ENCODE measurements around the gene KLHL29.

Gene KLHL29

DNA sequence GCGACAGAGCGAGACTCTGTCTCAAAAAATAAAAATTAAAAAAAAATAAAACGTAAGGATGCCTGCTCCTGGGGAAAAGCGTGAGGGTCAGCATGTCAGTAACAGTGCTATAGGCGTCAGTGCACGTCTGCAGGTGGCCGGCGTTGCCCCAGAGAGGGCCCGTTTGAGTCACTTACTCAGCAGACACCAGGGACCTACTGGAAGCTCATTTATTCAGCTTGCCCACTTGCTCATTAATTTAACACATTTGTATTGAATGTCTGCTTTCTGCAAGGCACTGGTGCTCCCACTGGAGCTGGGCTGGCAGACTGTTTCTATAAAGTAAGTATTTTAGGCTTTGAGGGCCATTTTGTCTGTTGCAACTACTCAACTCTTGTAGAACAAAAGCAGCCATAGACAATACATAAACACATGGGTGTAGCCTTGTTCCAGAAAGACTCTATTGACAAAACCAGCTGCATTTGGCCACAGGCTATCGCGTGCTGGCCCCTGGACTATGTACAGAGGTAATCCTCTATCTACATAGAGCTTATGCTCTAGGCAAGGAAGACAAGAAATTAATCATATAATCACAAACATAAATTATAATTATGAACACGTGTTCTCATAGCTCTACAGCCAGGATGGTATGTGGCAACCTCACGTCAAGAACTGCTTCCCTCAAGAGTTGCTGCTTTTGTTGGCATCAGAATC lies 73.2 kb downstream of the KLHL29 start:
- Histone ChIP-seq H3K4me3 (no peak overlapping the region), H3K27ac (no peak overlapping the region)
- DNase-seq (ENCODE audit: low spot score): peak; percentile 29
- TF ChIP-seq, protein P1, sequence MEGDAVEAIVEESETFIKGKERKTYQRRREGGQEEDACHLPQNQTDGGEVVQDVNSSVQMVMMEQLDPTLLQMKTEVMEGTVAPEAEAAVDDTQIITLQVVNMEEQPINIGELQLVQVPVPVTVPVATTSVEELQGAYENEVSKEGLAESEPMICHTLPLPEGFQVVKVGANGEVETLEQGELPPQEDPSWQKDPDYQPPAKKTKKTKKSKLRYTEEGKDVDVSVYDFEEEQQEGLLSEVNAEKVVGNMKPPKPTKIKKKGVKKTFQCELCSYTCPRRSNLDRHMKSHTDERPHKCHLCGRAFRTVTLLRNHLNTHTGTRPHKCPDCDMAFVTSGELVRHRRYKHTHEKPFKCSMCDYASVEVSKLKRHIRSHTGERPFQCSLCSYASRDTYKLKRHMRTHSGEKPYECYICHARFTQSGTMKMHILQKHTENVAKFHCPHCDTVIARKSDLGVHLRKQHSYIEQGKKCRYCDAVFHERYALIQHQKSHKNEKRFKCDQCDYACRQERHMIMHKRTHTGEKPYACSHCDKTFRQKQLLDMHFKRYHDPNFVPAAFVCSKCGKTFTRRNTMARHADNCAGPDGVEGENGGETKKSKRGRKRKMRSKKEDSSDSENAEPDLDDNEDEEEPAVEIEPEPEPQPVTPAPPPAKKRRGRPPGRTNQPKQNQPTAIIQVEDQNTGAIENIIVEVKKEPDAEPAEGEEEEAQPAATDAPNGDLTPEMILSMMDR (IDR thresholded peaks at IDR 0.05): no peak

DNA sequence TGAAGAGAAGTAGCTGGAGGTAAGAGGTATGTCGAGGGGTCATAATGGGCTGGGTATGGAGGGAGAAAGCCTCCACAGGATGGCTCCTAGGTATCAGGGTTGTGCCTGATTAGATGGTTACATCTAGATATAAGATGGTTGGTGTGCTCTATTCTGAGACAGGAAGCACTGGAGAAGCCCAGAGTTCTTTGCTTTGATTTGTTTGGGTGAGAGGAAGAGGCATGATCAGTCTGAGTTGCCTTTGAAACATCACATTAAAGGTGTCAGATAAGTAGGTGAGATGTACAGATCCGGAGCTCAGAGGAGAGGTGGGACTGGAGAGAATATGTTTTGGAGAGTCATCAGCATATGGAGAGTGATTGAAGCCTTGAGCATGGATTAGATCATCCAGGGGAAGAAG lies 74.1 kb downstream of the KLHL29 start:
- no peak overlapping the region for H3K27ac ChIP-seq
- DNase-seq (ENCODE audit: low spot score): peak; percentile 24
- H3K4me3 ChIP-seq: no peak overlapping the region
- TF ChIP-seq, protein P1 (IDR thresholded peaks at IDR 0.05): no peak

DNA sequence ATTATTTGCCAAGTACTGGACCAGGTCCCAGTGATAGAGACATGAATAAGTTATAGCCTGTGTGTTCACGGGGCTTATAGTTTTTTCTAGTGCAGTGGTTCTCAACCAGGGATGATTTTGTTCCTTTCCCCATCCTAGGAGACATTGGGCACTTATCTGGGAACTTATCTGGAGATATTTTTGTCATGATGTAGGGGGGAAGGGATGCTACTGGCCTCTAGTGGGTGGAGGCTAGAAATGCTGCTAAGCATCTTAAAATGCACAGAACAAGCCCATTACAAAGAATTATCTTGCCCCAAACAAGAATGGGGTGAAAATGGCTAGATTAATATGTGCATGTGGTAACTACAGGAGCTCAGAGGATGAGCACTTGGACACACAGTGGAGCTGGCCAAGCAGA lies 75.2 kb downstream of the KLHL29 start:
- no peak overlapping the region for H3K4me3 ChIP-seq
- H3K27ac ChIP-seq: no peak overlapping the region
- TF ChIP-seq, protein P1 (IDR thresholded peaks at IDR 0.05): no peak
- peak; percentile 28 for DNase-seq (ENCODE audit: low spot score)

DNA sequence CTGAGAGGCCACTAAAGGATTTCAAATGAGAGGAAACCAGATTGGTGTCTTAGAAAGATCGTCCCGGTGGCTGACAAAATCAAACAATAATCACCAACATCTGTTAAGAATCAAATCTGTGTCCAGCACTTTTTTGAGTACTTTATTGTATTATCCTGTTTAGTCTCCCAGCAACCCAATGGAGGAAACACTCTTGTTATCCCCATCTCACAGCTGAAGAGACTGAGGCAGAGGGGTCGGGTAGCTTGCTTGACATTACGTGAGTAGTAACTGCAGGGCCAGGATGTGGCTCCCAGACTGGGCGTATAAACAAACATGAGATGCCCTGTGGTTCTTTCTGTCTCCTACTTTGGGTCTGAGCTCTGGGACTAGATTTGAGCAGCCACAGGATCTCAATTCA lies 76.0 kb downstream of the KLHL29 start:
- TF ChIP-seq, protein P1 (IDR thresholded peaks at IDR 0.05): no peak
- Histone ChIP-seq H3K27ac (no peak overlapping the region), H3K4me3 (no peak overlapping the region)
- DNase-seq (ENCODE audit: low spot score): peak; percentile 22

DNA sequence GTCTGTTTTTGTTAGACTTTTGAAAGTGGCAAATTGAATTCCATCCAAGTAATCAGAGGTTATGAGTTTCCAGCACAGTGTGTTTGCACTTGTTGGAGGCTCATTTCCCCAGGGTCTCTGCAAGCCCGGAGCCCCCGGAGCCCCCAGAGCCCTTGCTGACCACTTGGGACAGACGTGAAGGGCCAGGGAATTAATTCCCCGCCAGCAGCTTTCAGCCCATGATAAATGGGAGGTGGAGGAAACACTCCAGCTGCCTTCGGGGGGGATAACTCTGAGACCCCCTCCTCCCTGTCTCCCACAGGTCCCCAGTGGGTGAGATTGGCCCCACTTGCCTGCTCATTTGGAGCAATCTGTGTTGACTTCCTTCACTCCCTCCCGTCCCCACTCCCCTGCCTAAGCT lies 79.2 kb downstream of the KLHL29 start:
- Histone ChIP-seq H3K27ac (no peak overlapping the region), H3K4me3 (no peak overlapping the region)
- TF ChIP-seq, protein P1 (IDR thresholded peaks at IDR 0.05): no peak
- peak; percentile 21 for DNase-seq (ENCODE audit: low spot score)

DNA sequence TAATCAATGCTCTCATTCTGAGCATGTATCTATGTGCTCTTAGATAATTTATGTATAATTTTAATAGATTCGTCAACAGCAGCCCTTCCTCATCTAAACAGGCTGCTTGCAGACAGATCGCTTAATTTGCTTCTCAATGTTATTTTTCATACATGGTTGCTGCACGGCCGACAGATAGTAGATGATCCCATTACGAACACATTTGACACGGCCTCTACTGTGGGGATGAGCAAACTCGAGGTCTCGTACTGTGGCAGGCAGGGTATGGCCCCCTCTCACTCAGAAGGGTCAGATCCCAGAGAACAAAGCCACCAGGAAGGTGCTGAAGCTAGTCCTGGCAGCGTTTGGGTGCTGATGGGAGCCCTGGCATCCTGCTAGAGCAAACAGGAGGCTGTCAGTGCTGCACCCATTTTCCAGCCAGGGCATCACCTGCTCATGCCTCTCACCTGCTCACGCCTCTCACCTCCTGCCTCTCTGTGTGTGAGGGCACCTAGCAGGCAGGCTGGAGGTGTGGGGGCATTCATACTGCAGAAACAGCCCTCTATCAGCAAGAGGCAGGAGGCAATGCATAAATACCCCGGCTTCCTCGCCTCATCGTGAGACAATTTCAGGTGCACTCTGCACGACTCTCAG lies 80.0 kb downstream of the KLHL29 start:
- TF ChIP-seq, protein P1 (IDR thresholded peaks at IDR 0.05): no peak
- H3K4me3 ChIP-seq: no peak overlapping the region
- no peak overlapping the region for H3K27ac ChIP-seq
- DNase-seq (ENCODE audit: low spot score): peak; percentile 57

DNA sequence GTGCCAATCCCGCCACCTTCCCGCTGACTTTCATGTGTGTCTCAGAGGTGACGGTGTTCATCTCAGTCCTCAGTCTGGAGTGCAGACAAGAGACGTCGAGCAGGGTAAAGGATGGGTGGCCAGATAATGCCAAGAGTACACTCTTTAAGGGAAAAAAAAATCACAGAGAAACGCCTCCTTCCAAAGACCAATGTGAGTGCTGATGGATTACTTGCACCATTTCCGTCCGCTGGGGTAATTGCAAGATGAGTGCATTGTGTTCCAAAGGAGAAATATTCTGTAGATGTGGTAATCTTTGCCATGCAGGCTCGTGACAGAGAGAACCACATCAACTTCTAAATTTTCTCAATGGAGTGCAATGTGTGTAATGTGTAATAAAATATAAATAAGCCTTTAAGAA lies 81.0 kb downstream of the KLHL29 start:
- TF ChIP-seq, protein P1 (IDR thresholded peaks at IDR 0.05): no peak
- H3K27ac ChIP-seq: no peak overlapping the region
- DNase-seq (ENCODE audit: low spot score): peak; percentile 43
- no peak overlapping the region for H3K4me3 ChIP-seq
